Measurements from ENCODE around the gene SMG6.

GRCh38 chr17:2051061-2051932, 252.3 kb downstream of the SMG6 start:
- TF ChIP-seq TBP (IDR thresholded peaks at IDR 0.05; ENCODE audit: low read depth, low read length): no peak
- TF ChIP-seq RFX5 (IDR thresholded peaks at IDR 0.05; ENCODE audit: borderline replicate concordance, low read depth, low read length): no peak
- TF ChIP-seq JUN (IDR thresholded peaks at IDR 0.05; ENCODE audit: low read depth, low read length): no peak
- no peak for TF ChIP-seq CTCF (IDR thresholded peaks at IDR 0.05; ENCODE audit: control extremely low read depth in 1 of 3, insufficient read depth in 1 of 3, low read depth in 1 of 3, low read length in 3 of 3)
- no peak for TF ChIP-seq CHD7 (IDR thresholded peaks at IDR 0.05; ENCODE audit: insufficient replicate concordance, low read length)
- no peak for TF ChIP-seq BRCA1 (IDR thresholded peaks at IDR 0.05; ENCODE audit: low read depth, low read length)
- no peak for TF ChIP-seq POLR2A (IDR thresholded peaks at IDR 0.05; ENCODE audit: control extremely low read depth in 1 of 2, low read depth in 2 of 2, low read length in 2 of 2)
- TF ChIP-seq EZH2 (IDR thresholded peaks at IDR 0.05; ENCODE audit: low read depth, low read length, severe bottlenecking): peak; percentile 88
- no peak for TF ChIP-seq SRF (IDR thresholded peaks at IDR 0.05; ENCODE audit: low read depth, low read length)
